ENCODE results near the gene SLC6A13. TPM values are rescaled to one million over a fixed set of nuclear protein-coding genes. Genes with fewer than 3 reads are reported as not detected.

SLC6A13 gene
- total RNA-seq, 2 experiments from 2014 or later = 0.09 TPM; not detected in 1

GRCh38 chr12:179885-180284 lies 82.8 kb downstream of the SLC6A13 start:
- BruUV-seq (replicated peaks) = no TSS peak
- Histone ChIP-seq H3K36me3 (ENCODE audit: insufficient read depth, low read length) (no peaks in the 10 kb centered on the region), H3K79me2 (ENCODE audit: insufficient read depth, low read depth, low read length) (no peaks in the 10 kb centered on the region), H2AFZ (ENCODE audit: low read length) (no peak overlapping the region), H4K20me1 (ENCODE audit: insufficient read depth, low read length) (no peaks in the 10 kb centered on the region), H3K4me1 (ENCODE audit: insufficient read depth, low read length, poor library complexity, severe bottlenecking) (no peaks in the 10 kb centered on the region), H3K4me2 (ENCODE audit: low read length) (no peak overlapping the region), H3K9me3 (ENCODE audit: low read length) (no peaks in the 10 kb centered on the region), H3K9me2 (ENCODE audit: insufficient read depth, low read length) (no peaks in the 10 kb centered on the region), H3K4me3 (ENCODE audit: low read depth, low read length, poor library complexity, severe bottlenecking) (no peak overlapping the region), H3K27ac (ENCODE audit: low read depth, low read length, poor library complexity, severe bottlenecking) (no peak overlapping the region)
- TF ChIP-seq CTCF (conservative IDR thresholded peaks at IDR 0.05; ENCODE audit: low read length) (no peak), EZH2phosphoT487 (IDR thresholded peaks at IDR 0.05; ENCODE audit: borderline replicate concordance, low read depth, low read length) (no peak)
- CTCF ChIA-PET (ENCODE audit: unreplicated experiment) = no interaction called here
- POLR2A ChIA-PET = no interaction called here
- intact Hi-C loops (cut with micrococcal nuclease; ENCODE audit: unreplicated experiment) = no loop called here
- DNase-seq (ENCODE audit: low spot score) = no peak

DNA sequence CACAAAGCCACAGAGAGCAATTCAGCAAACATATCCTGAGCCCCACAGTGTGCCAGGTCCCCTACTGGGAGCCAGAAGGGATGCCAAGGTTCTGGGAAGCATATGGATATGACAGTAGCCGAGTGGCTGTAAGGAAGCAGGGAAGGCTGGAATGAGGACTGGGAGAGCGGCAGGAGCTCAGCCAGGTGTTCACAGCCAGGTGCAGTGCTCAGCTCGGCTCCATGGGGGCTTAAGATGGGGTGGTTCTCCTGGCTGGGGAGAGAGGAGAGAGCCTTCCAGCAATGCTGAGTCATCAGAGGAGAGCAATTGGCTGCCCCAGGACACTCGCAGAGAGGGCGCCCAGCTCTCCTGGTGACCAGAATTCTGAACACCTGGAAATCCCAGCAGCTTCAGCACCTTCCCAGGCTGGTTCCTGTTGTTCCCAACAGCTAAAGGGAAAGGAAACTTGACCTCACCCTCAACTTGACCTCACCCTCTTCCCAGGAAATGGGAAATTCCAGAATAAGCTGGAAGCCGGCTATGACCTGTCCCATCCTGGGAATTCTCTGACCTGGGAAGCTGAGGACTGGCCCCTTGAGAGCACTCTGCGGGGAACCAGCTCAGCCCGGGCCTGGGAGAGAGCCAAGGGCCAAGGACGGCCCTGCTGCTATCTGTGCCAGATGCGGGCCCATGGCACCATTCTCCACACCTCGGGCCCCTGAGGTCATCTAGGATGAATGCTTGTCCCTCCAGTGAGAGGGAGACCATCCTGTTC lies 83.3 kb downstream of the SLC6A13 start:
- CTCF ChIA-PET (ENCODE audit: unreplicated experiment) = interaction anchor here (1.0 kb wide), 1 partner anchor 12 kb away, joined by 4 read pairs; no protein-coding TSS in a partner anchor
- no peaks in the 10 kb centered on the region for H3K79me2 ChIP-seq (ENCODE audit: insufficient read depth, low read depth, low read length)
- BruUV-seq (replicated peaks) = no TSS peak
- H3K9me3 ChIP-seq (ENCODE audit: low read length) = no peaks in the 10 kb centered on the region
- H2AFZ ChIP-seq (ENCODE audit: low read length) = no peak overlapping the region
- POLR2A ChIA-PET = no interaction called here
- no peak for DNase-seq (ENCODE audit: low spot score)
- no peaks in the 10 kb centered on the region for H4K20me1 ChIP-seq (ENCODE audit: insufficient read depth, low read length)
- intact Hi-C loops (cut with micrococcal nuclease; ENCODE audit: unreplicated experiment) = no loop called here
- no peak overlapping the region for H3K4me2 ChIP-seq (ENCODE audit: low read length)
- H3K4me3 ChIP-seq (ENCODE audit: low read depth, low read length, poor library complexity, severe bottlenecking) = no peak overlapping the region
- no peaks in the 10 kb centered on the region for H3K9me2 ChIP-seq (ENCODE audit: insufficient read depth, low read length)
- no peaks in the 10 kb centered on the region for H3K4me1 ChIP-seq (ENCODE audit: insufficient read depth, low read length, poor library complexity, severe bottlenecking)
- no peaks in the 10 kb centered on the region for H3K36me3 ChIP-seq (ENCODE audit: insufficient read depth, low read length)
- H3K27ac ChIP-seq (ENCODE audit: low read depth, low read length, poor library complexity, severe bottlenecking) = no peak overlapping the region
- TF ChIP-seq CTCF (conservative IDR thresholded peaks at IDR 0.05; ENCODE audit: low read length) = no peak
- TF ChIP-seq EZH2phosphoT487 (IDR thresholded peaks at IDR 0.05; ENCODE audit: borderline replicate concordance, low read depth, low read length) = no peak

- no peak for DNase-seq (ENCODE audit: low spot score)
- H3K4me2 ChIP-seq (ENCODE audit: low read length) = no peak overlapping the region
- no peaks in the 10 kb centered on the region for H3K9me3 ChIP-seq (ENCODE audit: low read length)
- no TSS peak for BruUV-seq (replicated peaks)
- POLR2A ChIA-PET = no interaction called here
- H3K4me3 ChIP-seq (ENCODE audit: low read depth, low read length, poor library complexity, severe bottlenecking) = no peak overlapping the region
- no peak for TF ChIP-seq EZH2phosphoT487 (IDR thresholded peaks at IDR 0.05; ENCODE audit: borderline replicate concordance, low read depth, low read length)
- no peak for TF ChIP-seq CTCF (conservative IDR thresholded peaks at IDR 0.05; ENCODE audit: low read length)
- CTCF ChIA-PET (ENCODE audit: unreplicated experiment) = interaction anchor here (1.0 kb wide), 1 partner anchor 11 kb away, joined by 4 read pairs; no protein-coding TSS in a partner anchor
- no peaks in the 10 kb centered on the region for H3K4me1 ChIP-seq (ENCODE audit: insufficient read depth, low read length, poor library complexity, severe bottlenecking)
- no peaks in the 10 kb centered on the region for H4K20me1 ChIP-seq (ENCODE audit: insufficient read depth, low read length)
- H3K9me2 ChIP-seq (ENCODE audit: insufficient read depth, low read length) = no peaks in the 10 kb centered on the region
- no peaks in the 10 kb centered on the region for H3K36me3 ChIP-seq (ENCODE audit: insufficient read depth, low read length)
- H3K27ac ChIP-seq (ENCODE audit: low read depth, low read length, poor library complexity, severe bottlenecking) = no peak overlapping the region
- intact Hi-C loops (cut with micrococcal nuclease; ENCODE audit: unreplicated experiment) = no loop called here
- H2AFZ ChIP-seq (ENCODE audit: low read length) = no peak overlapping the region
- no peaks in the 10 kb centered on the region for H3K79me2 ChIP-seq (ENCODE audit: insufficient read depth, low read depth, low read length)
Measured at GRCh38 chr12:178829-179109, 83.9 kb downstream of the SLC6A13 start.

Measured in OCI-LY7 (cell line).